ENCODE data around the gene DLEC1. TPM values are rescaled to one million over a fixed set of nuclear protein-coding genes. Genes with fewer than 3 reads are reported as not detected.

Gene DLEC1
- polyA plus RNA-seq, 1 experiment: 0.06 TPM

- H3K27me3 ChIP-seq (ENCODE audit: control insufficient read depth, insufficient read depth, low read length): peaks cover 2% of the 10 kb centered on the region
- ChIA-PET POLR2A (no interaction called here), CTCF (no interaction called here)
- no peak overlapping the region for H3K4me3 ChIP-seq (ENCODE audit: low read depth, low read length)
- no peak for DNase-seq (ENCODE audit: low read depth)
- TF ChIP-seq CTCF (IDR thresholded peaks at IDR 0.05; ENCODE audit: insufficient read depth, low read depth, low read length): no peak
- H3K36me3 ChIP-seq (ENCODE audit: control insufficient read depth, insufficient read depth, low read length): no peaks in the 10 kb centered on the region
These were observed 49.4 kb downstream of the DLEC1 start for GRCh38 chr3:38088126-38089078.

GRCh38 chr3:38089163-38089562 is 50.2 kb downstream of the DLEC1 start:
- no peak for DNase-seq (ENCODE audit: low read depth)

DNA sequence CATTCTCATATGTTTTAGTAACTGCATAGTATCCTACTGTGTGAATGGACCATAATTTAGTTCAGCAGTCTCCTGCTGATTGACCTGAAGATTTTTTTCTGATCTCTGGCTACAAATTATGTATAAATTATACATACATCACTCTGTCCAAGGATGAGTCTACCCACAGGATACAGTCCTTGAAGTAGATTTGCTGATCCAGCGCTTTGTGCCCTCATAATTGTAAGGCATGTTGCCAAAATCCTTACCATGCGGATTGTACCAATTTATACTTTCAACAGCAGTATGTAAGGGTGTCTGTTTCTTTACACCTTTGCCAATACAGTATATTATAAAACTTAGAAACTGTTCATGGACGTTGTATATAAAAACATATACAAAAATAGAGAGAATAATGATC is 51.4 kb downstream of the DLEC1 start:
- no peak for DNase-seq (ENCODE audit: low read depth)
- ChIA-PET POLR2A (no interaction called here), CTCF (no interaction called here)
- Histone ChIP-seq H3K36me3 (ENCODE audit: control insufficient read depth, insufficient read depth, low read length) (no peaks in the 10 kb centered on the region), H3K27me3 (ENCODE audit: control insufficient read depth, insufficient read depth, low read length) (peaks cover 13% of the 10 kb centered on the region), H3K4me3 (ENCODE audit: low read depth, low read length) (no peak overlapping the region)
- no peak for TF ChIP-seq CTCF (IDR thresholded peaks at IDR 0.05; ENCODE audit: insufficient read depth, low read depth, low read length)

More at GRCh38 chr3:38089163-38089562, 50.2 kb downstream of the DLEC1 start:
- ChIA-PET POLR2A (no interaction called here), CTCF (no interaction called here)
- H3K36me3 ChIP-seq (ENCODE audit: control insufficient read depth, insufficient read depth, low read length): no peaks in the 10 kb centered on the region
- H3K27me3 ChIP-seq (ENCODE audit: control insufficient read depth, insufficient read depth, low read length): peaks cover 4% of the 10 kb centered on the region
- no peak for TF ChIP-seq CTCF (IDR thresholded peaks at IDR 0.05; ENCODE audit: insufficient read depth, low read depth, low read length)
- H3K4me3 ChIP-seq (ENCODE audit: low read depth, low read length): no peak overlapping the region

- H3K36me3 ChIP-seq (ENCODE audit: control insufficient read depth, insufficient read depth, low read length): no peaks in the 10 kb centered on the region
- CTCF ChIA-PET: interaction anchor here (0.6 to 1.5 kb wide), 2 partner anchors 10 to 485 kb away, joined by 3 to 5 read pairs; no protein-coding TSS in a partner anchor
- POLR2A ChIA-PET: no interaction called here
- no peak for DNase-seq (ENCODE audit: low read depth)
- TF ChIP-seq CTCF (IDR thresholded peaks at IDR 0.05; ENCODE audit: insufficient read depth, low read depth, low read length): no peak
- no peak overlapping the region for H3K4me3 ChIP-seq (ENCODE audit: low read depth, low read length)
- peaks cover 28% of the 10 kb centered on the region for H3K27me3 ChIP-seq (ENCODE audit: control insufficient read depth, insufficient read depth, low read length)
These were observed 56.0 kb downstream of the DLEC1 start for GRCh38 chr3:38094999-38095398.

GRCh38 chr3:38095669-38096483 is 56.9 kb downstream of the DLEC1 start:
- ChIA-PET POLR2A (no interaction called here), CTCF (interaction anchor here (0.6 kb wide), 1 partner anchor 99 kb away, joined by 3 read pairs; no protein-coding TSS in a partner anchor)
- H3K36me3 ChIP-seq (ENCODE audit: control insufficient read depth, insufficient read depth, low read length): no peaks in the 10 kb centered on the region
- no peak for DNase-seq (ENCODE audit: low read depth)
- H3K4me3 ChIP-seq (ENCODE audit: low read depth, low read length): no peak overlapping the region
- H3K27me3 ChIP-seq (ENCODE audit: control insufficient read depth, insufficient read depth, low read length): peaks cover 30% of the 10 kb centered on the region
- TF ChIP-seq CTCF (IDR thresholded peaks at IDR 0.05; ENCODE audit: insufficient read depth, low read depth, low read length): no peak

All from BJ (cell line).